Activated CD4-positive, alpha-beta T cell treated with anti-CD3 and anti-CD28 coated beads for 24 hours (primary cell): Measurements from ENCODE around the gene SSTR4.

ENCODE experiments used
- DNase-seq, 2 donors: peaks; one replicate each; pipeline ENCODE4 v3.0.0-alpha.2; 2020; ENCODE audit warnings: low read depth in 2 of 2

Gene SSTR4

DNA sequence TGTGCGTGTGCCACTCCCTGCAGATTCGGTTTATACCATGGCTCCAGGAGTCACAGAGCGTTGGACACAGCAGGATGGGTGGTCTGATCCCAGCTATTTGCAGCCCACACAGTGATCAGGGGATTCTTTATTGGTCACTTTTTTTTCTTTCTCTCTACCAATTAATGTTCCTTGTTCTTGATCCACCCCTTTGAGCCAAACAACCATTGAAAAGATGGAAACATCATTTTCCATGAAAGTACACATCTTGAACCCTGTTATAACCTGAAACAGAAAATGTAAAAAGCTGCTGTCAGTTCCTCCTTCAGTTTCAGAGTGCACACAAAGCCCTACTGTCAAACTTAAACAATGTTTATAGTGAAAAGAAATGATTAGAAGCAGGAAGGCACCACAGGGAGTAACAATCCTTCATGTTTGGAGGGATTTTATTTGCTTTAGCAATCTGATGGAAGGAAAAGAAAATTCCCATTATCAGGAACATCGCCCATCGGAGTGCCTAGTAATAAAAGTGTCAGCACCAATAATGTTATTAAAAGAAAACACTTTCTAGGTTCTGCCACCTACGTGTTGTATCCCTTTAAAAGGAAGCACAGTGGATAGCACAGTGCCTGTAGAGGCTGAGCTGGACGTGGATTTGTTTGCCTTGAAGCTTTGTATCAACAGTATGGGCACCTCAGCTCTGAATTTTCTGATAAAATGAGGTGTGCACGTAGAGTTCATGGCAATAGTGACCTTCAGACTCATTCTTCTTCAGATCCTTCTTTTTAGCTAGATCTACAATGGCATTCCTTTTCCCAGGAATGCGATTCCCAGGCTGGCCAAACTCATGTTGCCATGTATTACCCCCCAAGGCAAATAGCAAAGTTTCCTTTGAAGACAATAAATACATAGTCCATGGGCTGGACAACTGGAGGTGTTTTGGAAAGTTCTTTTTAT, 30.4 kb downstream of the SSTR4 start:
- no peak for DNase-seq

DNA sequence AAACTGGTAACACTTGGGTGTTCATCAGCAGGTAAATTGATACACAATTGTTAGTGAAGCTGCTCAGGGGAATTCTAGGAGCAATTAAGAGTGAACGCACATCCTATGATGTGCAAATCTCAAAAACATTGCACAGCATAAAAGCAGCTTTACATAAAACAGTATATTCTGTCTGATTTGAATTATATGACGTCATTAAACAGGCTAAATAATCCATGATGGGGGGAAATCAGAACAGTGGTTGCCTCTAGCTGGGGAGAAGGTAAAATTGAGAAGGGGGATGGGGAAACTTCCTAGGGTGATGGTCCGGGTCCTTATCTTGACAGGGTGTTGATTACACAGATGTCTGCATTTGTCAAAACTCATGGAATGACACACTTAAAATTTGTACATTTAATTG, 31.7 kb downstream of the SSTR4 start:
- no peak for DNase-seq

DNA sequence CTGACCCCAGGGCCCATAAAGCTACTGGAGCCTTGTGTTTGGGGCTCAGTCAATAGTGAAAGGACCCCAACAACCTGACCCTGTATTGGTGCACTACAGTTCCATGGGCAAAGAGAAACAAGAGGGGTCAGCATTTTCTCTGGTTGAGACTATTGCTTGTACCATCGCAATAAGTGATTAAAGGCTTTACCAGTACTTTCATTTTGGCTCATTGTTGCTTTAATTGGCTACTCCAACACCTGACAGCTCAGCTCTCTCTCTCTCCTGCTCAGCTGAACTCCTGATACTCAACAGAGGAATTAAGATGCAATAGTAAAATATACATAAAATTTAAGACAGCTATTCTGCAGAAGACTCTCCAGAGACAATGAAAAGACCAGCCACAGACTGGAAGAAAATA, 33.2 kb downstream of the SSTR4 start:
- DNase-seq, result no peak

- DNase-seq, result no peak
Observed at GRCh38 chr20:23069108-23069507, 34.0 kb downstream of the SSTR4 start.

DNA sequence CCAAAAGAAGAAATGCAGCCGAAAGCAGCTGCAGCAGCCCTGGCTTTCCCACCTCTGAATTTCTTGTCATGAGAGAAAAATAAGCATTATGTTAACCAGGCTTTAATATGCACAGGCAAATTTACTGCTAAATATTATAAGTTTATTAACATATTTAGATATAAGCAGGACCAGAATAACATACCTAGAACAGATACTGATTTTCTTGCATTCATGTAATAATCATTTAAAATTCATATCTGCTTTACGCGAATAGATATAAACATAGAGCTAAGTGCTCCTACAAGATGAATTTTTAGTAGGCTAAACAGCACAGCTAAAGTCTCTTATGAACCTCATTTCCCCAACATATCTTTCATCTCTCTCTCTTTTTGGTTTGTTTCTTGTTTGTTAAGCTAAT, 36.3 kb downstream of the SSTR4 start:
- DNase-seq, result no peak

GRCh38 chr20:23071996-23072395, 36.9 kb downstream of the SSTR4 start:
- DNase-seq, result no peak

DNA sequence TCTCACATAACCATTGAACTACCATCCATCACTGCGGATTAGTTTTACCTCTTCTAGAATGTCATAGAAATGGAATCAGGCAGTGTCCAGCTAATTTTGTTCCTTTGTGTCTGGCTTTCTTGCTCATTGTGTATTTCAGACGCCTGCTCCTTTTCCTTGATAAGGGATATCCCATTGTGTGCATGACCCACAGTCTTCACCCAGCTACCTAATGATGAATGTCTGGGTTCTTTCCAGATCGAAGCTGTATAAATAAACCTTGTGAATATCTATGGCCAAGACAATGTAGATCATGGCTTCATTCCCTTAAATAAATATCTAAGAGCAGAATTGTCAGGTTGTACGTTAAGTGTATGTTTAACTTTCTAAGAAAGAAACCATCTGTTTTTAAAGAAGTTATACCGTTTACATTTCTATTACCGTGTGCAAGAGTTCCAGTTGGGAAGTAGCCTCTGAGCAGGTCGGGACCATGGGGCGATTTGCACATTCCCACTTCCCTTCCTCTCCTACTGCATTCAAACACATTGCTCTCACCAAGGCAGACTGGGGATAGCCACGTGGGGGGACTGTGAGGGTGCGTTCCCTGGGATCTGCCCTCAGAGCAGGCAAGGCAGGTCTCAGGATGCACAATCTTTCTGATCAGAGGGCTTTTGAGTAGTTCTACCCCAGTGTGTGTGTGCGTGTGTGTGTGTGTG, 37.9 kb downstream of the SSTR4 start:
- no peak for DNase-seq

GRCh38 chr20:23074052-23074451, 38.9 kb downstream of the SSTR4 start:
- DNase-seq, result no peak

DNA sequence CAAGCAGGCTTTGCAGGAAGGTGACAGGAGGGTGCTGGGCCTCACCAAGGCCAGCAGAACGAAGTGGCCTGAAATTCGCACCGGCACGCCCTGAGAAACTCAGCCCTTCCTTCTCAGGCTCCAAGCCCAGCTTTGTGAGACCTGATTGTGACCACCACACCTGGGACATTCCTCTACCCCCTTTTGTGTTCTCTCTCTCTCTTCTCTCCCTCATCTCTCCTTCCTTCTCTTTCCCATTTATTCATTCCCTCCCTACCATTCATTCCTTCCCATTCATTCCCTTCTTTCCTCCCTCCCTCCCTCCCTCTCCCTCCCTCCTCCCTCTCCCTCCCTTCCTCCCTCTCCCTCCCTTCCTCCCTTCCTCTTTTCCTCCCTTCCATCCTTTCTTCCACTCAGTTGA, 42.2 kb downstream of the SSTR4 start:
- no peak for DNase-seq

GRCh38 chr20:23078351-23079015, 43.4 kb downstream of the SSTR4 start:
- DNase-seq, result no peak

- no peak for DNase-seq
Observed at GRCh38 chr20:23079016-23079351, 43.9 kb downstream of the SSTR4 start.

DNA sequence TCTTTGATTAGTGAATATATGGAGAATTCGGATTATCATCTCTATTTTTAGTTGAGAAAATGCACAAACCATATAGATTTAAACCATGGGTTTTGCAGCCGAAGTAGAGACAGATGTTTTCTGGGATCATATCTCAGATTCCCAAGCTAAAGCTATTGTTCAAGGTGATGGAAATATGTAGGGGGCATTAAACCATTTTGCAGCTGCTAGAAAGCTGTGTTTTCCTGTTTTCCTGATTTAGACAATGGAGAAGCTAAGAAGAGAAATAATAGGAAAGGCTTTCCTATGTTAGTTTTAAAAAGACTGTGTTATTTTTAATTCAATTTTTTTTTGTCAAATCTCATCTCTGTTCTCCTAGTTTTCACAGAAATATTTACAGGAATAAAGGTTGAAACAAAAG, 44.8 kb downstream of the SSTR4 start:
- DNase-seq, result no peak

- DNase-seq, result no peak
Observed at GRCh38 chr20:23080521-23080920, 45.4 kb downstream of the SSTR4 start.

GRCh38 chr20:23081263-23081819, 46.2 kb downstream of the SSTR4 start:
- DNase-seq, result no peak

DNA sequence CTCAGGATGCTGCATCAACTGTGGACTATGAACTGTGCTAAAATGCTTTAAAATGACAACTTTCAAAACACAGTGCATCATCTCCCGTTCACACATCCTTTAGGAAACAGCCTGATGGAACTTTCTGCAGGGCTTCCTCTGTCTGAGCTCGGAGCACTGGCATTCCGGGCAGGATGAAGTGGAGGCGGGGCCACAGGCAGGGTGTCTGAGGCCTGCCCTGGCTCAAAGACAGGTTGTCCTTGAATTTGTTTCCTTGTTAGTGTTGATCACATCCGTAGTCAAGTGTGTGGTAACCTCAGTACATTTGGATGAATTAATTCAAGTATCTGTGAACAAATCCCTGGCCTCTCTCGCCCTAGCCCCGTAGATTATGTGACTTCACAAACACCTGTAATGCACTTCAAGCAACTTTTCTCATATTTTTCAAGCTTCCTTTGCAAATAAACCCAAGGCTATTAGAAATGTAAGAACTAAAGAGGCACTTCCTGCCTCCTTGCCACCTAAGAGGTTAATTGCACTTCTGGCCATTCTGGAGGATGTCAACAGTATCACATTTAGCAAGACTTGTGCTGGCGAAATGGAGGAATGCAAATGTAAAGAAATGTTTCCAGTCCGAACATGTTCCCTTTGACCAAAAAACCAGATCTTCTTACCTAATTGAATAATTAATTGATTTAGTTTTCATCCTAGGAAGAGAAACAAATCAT, 47.9 kb downstream of the SSTR4 start:
- DNase-seq, result no peak

GRCh38 chr20:23083553-23084220, 48.6 kb downstream of the SSTR4 start:
- DNase-seq, result no peak

GRCh38 chr20:23084282-23084844, 49.3 kb downstream of the SSTR4 start:
- no peak for DNase-seq

DNA sequence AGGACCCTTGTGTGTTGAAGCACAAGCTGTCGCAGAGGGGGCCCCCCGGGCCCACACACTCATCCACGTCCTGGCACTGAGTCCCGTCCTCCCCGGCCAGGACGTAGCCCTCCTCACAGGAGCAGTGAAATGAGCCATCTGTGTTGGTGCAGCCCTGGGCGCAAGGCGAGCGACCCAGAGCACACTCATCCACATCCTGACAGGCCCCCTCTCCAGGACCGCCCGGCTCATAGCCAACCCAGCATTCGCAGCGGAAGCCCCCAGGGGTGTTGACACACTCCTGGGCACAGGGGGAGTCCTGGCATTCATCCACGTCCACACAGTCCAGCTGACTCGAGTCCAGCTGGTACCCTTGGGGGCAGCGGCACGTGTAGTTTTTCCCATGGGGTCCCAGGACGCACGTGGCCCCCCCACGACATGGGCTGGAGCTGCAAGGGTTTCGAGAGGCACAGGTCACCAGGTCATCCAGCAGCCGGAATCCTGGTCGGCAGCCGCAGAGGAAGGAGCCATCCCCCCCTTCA, 49.8 kb downstream of the SSTR4 start:
- DNase-seq, result no peak

DNA sequence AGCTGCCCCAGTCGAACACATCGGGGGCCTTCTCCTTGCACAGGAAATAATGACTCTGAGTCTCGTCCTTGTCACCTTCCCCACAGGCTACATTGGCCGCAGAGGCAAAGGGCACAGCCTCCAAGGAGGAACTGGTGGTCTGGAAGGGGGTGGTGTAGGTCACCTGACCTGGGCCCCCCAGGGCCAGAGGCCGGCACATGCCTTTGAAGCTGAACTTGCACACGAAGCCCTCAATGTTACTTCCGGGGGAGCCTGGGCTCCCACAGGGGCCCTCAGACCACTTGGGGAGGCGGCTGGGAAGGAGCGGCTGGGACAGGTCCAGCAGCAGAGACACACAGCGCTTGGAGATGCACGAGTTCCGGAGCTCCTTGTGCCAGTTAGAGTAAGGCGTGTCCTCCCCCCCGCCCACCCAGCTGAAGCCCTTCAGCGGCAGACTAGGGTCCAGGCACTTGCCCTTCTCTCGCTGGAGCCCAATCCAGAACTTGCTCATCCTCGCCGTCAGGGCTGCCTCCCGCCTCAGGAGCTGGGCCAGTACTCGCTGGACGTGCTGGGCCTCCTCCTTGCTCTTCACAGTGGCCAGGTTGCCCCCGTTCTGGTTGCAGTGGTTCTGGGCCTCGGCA, 50.4 kb downstream of the SSTR4 start:
- no peak for DNase-seq

- DNase-seq, result no peak
Observed at GRCh38 chr20:23086056-23086566, 51.0 kb downstream of the SSTR4 start, which contains the start of gene CD93. Gene CD93, minus strand, starts transcription at chr20:23086324. Its CDS starts 132 bp downstream, at chr20:23086192.
